ENCODE results near the gene MYO7B.

Gene MYO7B

DNA sequence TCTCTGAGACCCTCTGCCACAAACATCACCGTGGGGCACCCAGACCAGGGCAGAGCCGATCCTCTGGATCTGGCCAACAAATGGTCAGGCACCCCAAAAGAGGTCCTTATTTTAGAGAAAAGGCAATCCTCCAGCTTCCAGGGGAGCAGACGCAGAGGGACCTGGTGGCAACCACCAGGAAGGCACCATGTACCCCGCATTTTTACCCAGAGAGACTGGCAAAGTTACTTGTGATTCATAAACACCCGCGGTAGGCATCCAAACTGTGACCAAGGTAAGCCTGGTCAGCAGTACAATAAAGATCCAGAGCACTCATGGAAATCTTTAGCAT is 129.4 kb downstream of the MYO7B start:
- no peak overlapping the region for H3K9ac ChIP-seq
- H2AFZ ChIP-seq = no peak overlapping the region
- H3K27ac ChIP-seq = peak overlapping the region; percentile 8

DNA sequence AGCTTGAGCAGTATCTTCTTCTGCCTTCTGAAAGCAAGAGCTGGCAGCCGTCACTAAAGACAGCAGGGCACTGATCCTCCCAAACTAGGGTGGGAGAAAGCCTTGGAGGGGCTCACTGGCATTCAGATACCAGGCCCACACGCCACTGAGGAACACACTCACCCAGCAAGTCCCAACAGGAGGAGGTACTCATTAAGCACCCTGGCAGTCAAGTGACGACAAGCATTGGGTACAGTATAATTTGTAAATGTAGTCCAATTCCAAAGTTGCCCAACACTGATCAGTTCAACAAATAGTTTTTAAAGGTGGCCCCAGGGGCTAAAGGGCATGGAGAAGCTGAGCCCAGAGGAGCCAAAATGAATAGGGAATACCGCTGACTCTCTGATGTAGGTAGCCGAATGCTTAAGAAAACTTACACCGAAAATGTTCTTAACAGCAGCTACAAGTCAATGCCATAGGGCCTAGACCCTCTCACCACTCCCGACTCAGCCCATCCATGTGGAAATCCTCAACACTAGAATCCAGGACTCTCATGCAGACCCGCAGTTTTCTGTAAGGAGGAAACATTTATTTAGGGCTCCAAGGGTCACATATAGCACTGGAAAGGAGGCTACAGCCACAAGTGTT is 129.9 kb downstream of the MYO7B start:
- H3K4me1 ChIP-seq = no peaks in the 10 kb centered on the region
- no peak overlapping the region for H3K4me2 ChIP-seq (ENCODE audit: low read length)
- no peaks in the 10 kb centered on the region for H3K9me3 ChIP-seq (ENCODE audit: control insufficient read depth, low read length)
- H3K27ac ChIP-seq = peak overlapping the region; percentile 8
- no peaks in the 10 kb centered on the region for H3K27me3 ChIP-seq (ENCODE audit: control insufficient read depth, insufficient read depth, low read length)
- no peak overlapping the region for H3K9ac ChIP-seq
- H3K36me3 ChIP-seq (ENCODE audit: control insufficient read depth, insufficient read depth, low read length) = no peaks in the 10 kb centered on the region
- H3K79me2 ChIP-seq = no peaks in the 10 kb centered on the region
- H2AFZ ChIP-seq = no peak overlapping the region
- H3K4me3 ChIP-seq (ENCODE audit: low read depth, low read length) = no peak overlapping the region
- TF ChIP-seq, protein P1, sequence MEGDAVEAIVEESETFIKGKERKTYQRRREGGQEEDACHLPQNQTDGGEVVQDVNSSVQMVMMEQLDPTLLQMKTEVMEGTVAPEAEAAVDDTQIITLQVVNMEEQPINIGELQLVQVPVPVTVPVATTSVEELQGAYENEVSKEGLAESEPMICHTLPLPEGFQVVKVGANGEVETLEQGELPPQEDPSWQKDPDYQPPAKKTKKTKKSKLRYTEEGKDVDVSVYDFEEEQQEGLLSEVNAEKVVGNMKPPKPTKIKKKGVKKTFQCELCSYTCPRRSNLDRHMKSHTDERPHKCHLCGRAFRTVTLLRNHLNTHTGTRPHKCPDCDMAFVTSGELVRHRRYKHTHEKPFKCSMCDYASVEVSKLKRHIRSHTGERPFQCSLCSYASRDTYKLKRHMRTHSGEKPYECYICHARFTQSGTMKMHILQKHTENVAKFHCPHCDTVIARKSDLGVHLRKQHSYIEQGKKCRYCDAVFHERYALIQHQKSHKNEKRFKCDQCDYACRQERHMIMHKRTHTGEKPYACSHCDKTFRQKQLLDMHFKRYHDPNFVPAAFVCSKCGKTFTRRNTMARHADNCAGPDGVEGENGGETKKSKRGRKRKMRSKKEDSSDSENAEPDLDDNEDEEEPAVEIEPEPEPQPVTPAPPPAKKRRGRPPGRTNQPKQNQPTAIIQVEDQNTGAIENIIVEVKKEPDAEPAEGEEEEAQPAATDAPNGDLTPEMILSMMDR (IDR thresholded peaks at IDR 0.05) = no peak

More for the DNA sequence above, 129.4 kb downstream of the MYO7B start:
- Histone ChIP-seq H3K4me2 (ENCODE audit: low read length) (no peak overlapping the region), H3K4me3 (ENCODE audit: low read depth, low read length) (no peak overlapping the region), H3K36me3 (ENCODE audit: control insufficient read depth, insufficient read depth, low read length) (no peaks in the 10 kb centered on the region), H3K79me2 (no peaks in the 10 kb centered on the region), H3K27me3 (ENCODE audit: control insufficient read depth, insufficient read depth, low read length) (no peaks in the 10 kb centered on the region), H3K4me1 (no peaks in the 10 kb centered on the region), H3K9me3 (ENCODE audit: control insufficient read depth, low read length) (no peaks in the 10 kb centered on the region)
- TF ChIP-seq, protein P1 (IDR thresholded peaks at IDR 0.05) = no peak

DNA sequence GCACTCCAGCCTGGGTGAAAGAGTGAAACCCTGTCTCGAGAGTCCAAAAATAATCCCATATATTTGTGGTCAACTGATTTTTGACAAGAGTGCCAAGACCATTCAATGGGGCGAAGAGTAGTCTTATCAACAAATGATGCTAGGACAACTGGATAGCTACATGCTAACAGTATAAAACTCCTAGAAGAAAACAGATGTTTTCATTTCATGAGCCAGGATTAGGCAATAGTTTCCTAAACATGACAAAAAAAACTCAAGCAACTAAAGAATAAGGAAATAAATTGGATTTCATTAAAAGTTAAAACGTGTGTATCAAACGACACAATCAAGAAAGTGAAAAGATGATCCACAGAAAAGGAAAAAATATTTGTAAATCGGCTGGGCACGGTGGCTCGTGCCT is 133.6 kb downstream of the MYO7B start:
- TF ChIP-seq, protein P1 (IDR thresholded peaks at IDR 0.05) = no peak
- Histone ChIP-seq H3K4me3 (ENCODE audit: low read depth, low read length) (no peak overlapping the region), H3K9ac (no peak overlapping the region), H3K27me3 (ENCODE audit: control insufficient read depth, insufficient read depth, low read length) (no peaks in the 10 kb centered on the region), H3K9me3 (ENCODE audit: control insufficient read depth, low read length) (no peaks in the 10 kb centered on the region), H3K4me1 (no peaks in the 10 kb centered on the region), H3K36me3 (ENCODE audit: control insufficient read depth, insufficient read depth, low read length) (no peaks in the 10 kb centered on the region), H3K4me2 (ENCODE audit: low read length) (no peak overlapping the region), H3K27ac (no peak overlapping the region), H2AFZ (no peak overlapping the region), H3K79me2 (no peaks in the 10 kb centered on the region)

DNA sequence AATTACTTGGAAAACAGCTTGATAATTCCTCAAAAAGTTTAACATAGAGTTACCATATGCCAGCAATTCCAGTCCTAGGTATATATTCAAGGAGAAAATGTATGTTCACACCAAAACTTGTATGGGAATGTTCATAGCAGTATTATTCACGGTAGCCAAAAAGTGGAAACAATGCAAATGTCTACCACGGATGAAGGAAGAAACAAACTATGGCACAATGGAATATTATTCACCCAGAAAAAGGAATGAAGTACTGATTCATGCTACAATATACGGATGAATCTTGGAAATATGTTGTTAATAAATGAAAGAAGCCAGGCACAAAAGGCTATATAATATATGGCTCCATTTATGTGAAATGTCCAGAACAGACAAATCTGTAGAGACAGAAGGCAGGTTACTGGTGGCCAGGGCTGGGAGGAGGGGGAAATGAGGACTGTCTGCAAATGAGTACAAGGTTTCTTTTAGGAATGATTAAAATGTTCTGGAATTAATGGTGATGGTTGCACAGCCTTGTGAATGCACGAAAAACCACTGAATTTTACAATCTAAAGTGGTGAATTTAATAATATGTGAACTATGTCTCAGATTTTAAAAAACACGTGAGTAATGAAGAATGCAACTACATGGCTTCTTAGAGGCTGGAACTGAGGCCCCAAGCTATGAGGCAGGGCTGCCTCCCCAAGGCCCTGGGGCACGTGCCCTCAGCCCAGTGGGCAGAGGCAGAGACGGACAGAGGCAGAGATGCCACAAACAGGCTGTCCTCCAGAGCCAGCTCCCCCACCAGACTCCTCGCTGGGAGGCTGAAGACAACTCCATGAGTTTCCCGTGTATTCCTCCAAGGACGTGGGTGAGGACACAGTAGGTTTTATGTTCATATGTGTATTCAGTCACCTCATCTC is 134.8 kb downstream of the MYO7B start:
- no peaks in the 10 kb centered on the region for H3K27me3 ChIP-seq (ENCODE audit: control insufficient read depth, insufficient read depth, low read length)
- no peak overlapping the region for H3K9ac ChIP-seq
- TF ChIP-seq, protein P1 (IDR thresholded peaks at IDR 0.05) = no peak
- no peak overlapping the region for H2AFZ ChIP-seq
- no peaks in the 10 kb centered on the region for H3K4me1 ChIP-seq
- H3K4me3 ChIP-seq (ENCODE audit: low read depth, low read length) = no peak overlapping the region
- no peaks in the 10 kb centered on the region for H3K36me3 ChIP-seq (ENCODE audit: control insufficient read depth, insufficient read depth, low read length)
- H3K4me2 ChIP-seq (ENCODE audit: low read length) = no peak overlapping the region
- no peaks in the 10 kb centered on the region for H3K79me2 ChIP-seq
- no peak overlapping the region for H3K27ac ChIP-seq
- no peaks in the 10 kb centered on the region for H3K9me3 ChIP-seq (ENCODE audit: control insufficient read depth, low read length)

All from parathyroid adenoma (tissue), 2 donors.